Psoas muscle (tissue), 8 donors: ENCODE measurements around the gene SLC36A1. TPM values are rescaled to one million over a fixed set of nuclear protein-coding genes. Genes with fewer than 3 reads are reported as not detected.
A peak's percentile ranks its signal among the peaks of the same experiment; 100 is the strongest.

Experiments used
- ATAC-seq, 4 donors: fragments of 200-7000 bp; cut with Tn5 transposase; one replicate each; pipeline ENCODE4 v1.9.1; 2020; ENCODE audit warnings: moderate library complexity in 3 of 4, mild to moderate bottlenecking in 2 of 4
- DNase-seq, 2 donors: peaks; one replicate each; pipeline ENCODE4 v3.0.0-alpha.2; 2020
- H3K27ac ChIP-seq: fragments of 200-600 bp; one replicate; pipeline ENCODE4 v1.8.0; 2022
- H3K27me3 ChIP-seq, 3 donors: fragments of 200-600 bp in 1 of 3; one replicate each; pipeline versions ENCODE4 v1.6.1 to v1.8.0; 2013 to 2022; ENCODE audit warnings: low read length in 2 of 3, mild to moderate bottlenecking in 2 of 3, moderate library complexity in 1 of 3; ENCODE audit not compliant: insufficient read depth in 3 of 3
- H3K36me3 ChIP-seq, 2 donors: fragments of 200-600 bp in 1 of 2; one replicate each; pipeline versions ENCODE4 v1.6.1 to v1.8.0; 2013 to 2022; ENCODE audit warnings: low read depth in 1 of 2, mild to moderate bottlenecking in 1 of 2, moderate library complexity in 1 of 2; ENCODE audit not compliant: insufficient read depth in 1 of 2
- H3K4me1 ChIP-seq: fragments of 200-600 bp; one replicate; pipeline ENCODE4 v1.8.0; 2022
- H3K4me3 ChIP-seq: fragments of 200-600 bp; one replicate; pipeline ENCODE4 v1.8.0; 2022; ENCODE audit warnings: mild to moderate bottlenecking
- H3K9me3 ChIP-seq: fragments of 200-600 bp; one replicate; pipeline ENCODE4 v1.8.0; 2022
- CTCF ChIP-seq: fragments of 200-600 bp; IDR thresholded peaks from one replicate; pipeline ENCODE4 v1.8.0; 2022; ENCODE audit warnings: antibody characterized with exemption
- WGBS, 3 donors: extraction: QIAGEN DNeasy Blood & Tissue Kit; methylation state at CpG; one replicate each; pipeline versions ENCODE4 v1.1.6 to v1.1.7; 2013; 5-methylcytosine and 5-hydroxymethylcytosine counted together
- intact Hi-C, 2 donors: fragments of 100-400 bp; cut with DNase I; formaldehyde crosslinking; loops; one replicate each; pipeline versions ENCODE4 v1.11.0 to v1.14.2; 2022
- polyA plus RNA-seq, 3 donors: library from polyadenylated mRNA; stranded (reverse); fragments of 200-250 nt; gene quantifications; one replicate each; pipeline ENCODE4 v1.2.3, GENCODE V29; 2013
- total RNA-seq, 4 donors: library from RNA; stranded (reverse); fragmentation: NEBNext Ultra II Directional in 2 of 4; extraction: Animal tissue kit (Norgen Biotek cat#: 25700) in 2 of 4; gene quantifications; one replicate each; pipeline versions ENCODE4 v1.2.1 to v1.2.4, GENCODE V29; 2021 to 2023
- donor health status: healthy with polysubstance abuse.
- donor health status: DM: no; HTN: no; CAD: no; lungs with moderate emphysema.
- donor health status: Bipolar disorder and iron deficiency.
- donor health status: healthy.
- donor health status: DM: yes; HTN: yes; CAD: no.
- donor health status: DM: no; HTN: no; CAD: no.
- donor health status: DM: no; HTN: no; CAD: no.
- donor health status: DM: yes; HTN: yes; CAD: no.

Gene SLC36A1
- total and polyA plus RNA-seq, 7 donors: 1.7 to 19.7 (median 12.0) TPM

- intact Hi-C loops: loop anchor here in 1 of 2 donors (10.0 kb wide), 1 partner anchor 108 kb away; no protein-coding TSS in a partner anchor
- no peak for DNase-seq
- no peaks in the 10 kb centered on the region for H3K9me3 ChIP-seq
- TF ChIP-seq CTCF: no peak
- H3K4me1 ChIP-seq: peaks cover 16% of the 10 kb centered on the region
- peaks cover 2 to 33% of the 10 kb centered on the region in 2 donors for H3K36me3 ChIP-seq
- ATAC-seq: peak in 3 of 4 donors; percentile 23 to 46 (median 36)
- H3K27ac ChIP-seq: no peak overlapping the region
- H3K27me3 ChIP-seq: no peaks in the 10 kb centered on the region
- WGBS, 3 donors: 85 to 92% (median 89%) methylated on average over 5 of the region's 5 CpGs
- no peak overlapping the region for H3K4me3 ChIP-seq
These were observed 45.3 kb downstream of the SLC36A1 start for GRCh38 chr5:151492729-151493128.

DNA sequence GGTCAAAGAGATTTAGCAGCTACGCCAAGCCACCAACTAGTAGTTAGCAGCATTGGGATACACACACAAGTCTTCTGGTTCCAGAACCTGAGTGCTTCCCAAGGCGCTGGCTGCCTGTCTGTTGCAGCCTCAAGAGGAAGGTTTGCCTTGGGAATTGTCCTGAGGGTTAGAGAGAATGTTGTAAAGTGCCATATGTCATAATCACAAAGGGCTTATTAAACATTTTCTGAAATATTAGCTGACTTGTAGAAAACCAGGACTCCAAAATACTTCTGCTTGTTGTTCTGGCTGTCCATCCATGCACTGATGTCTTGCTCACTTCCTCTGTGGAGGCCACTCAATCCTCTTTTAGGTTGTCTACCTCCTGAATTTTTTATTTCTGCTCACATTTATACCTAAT lies 46.3 kb downstream of the SLC36A1 start:
- Histone ChIP-seq H3K4me1 (peaks cover 16% of the 10 kb centered on the region), H3K27me3 (no peaks in the 10 kb centered on the region), H3K27ac (no peak overlapping the region), H3K36me3 (peaks cover 2 to 23% of the 10 kb centered on the region in 2 donors), H3K4me3 (no peak overlapping the region), H3K9me3 (no peaks in the 10 kb centered on the region)
- intact Hi-C loops: loop anchor here in 1 of 2 donors (10.0 kb wide), 1 partner anchor 109 kb away; no protein-coding TSS in a partner anchor
- DNase-seq: no peak
- 95 to 97% (median 97%) methylated on average over 2 of the region's 2 CpGs for WGBS, 3 donors
- TF ChIP-seq CTCF: no peak
- no peak for ATAC-seq

DNA sequence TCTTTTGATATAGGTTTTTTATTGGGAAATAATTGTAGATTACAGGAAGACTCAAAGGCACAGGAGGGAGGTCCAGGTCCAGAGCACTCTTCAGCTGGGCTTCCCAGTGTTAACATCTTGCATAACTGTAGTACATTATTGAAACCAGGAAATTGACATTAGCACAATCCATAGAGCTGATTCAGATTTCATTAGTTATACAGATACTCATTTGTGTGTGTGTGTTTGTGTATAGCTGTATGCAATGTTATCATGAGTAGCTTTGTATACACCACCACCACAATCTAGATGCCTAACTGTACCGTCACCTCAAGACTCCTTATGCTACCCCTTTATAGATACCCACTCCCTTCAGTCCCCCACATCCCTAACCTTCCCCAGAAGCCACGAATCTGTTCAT lies 47.9 kb downstream of the SLC36A1 start:
- H3K4me3 ChIP-seq: no peak overlapping the region

GRCh38 chr5:151496041-151496484 lies 48.7 kb downstream of the SLC36A1 start:
- peaks cover 0 to 8% of the 10 kb centered on the region in 2 donors for H3K36me3 ChIP-seq
- ATAC-seq (no peak), DNase-seq (no peak)
- H3K4me3 ChIP-seq: no peak overlapping the region
- H3K9me3 ChIP-seq: no peaks in the 10 kb centered on the region
- no peaks in the 10 kb centered on the region for H3K27me3 ChIP-seq
- H3K4me1 ChIP-seq: peaks cover 6% of the 10 kb centered on the region
- no peak for TF ChIP-seq CTCF
- no peak overlapping the region for H3K27ac ChIP-seq
- WGBS, 3 donors: 70 to 75% (median 75%) methylated on average over 14 of the region's 14 CpGs
- intact Hi-C loops: loop anchor here in 1 of 2 donors (10.0 kb wide), 1 partner anchor 111 kb away; no protein-coding TSS in a partner anchor

More for the DNA sequence above, 47.9 kb downstream of the SLC36A1 start:
- Histone ChIP-seq H3K27me3 (no peaks in the 10 kb centered on the region), H3K9me3 (no peaks in the 10 kb centered on the region), H3K27ac (no peak overlapping the region), H3K4me1 (peaks cover 14% of the 10 kb centered on the region), H3K36me3 (peaks cover 0 to 8% of the 10 kb centered on the region in 2 donors)
- no peak for ATAC-seq
- intact Hi-C loops: loop anchor here in 1 of 2 donors (10.0 kb wide), 1 partner anchor 111 kb away; no protein-coding TSS in a partner anchor
- WGBS, 3 donors: 91 to 98% (median 96%) methylated on average over 2 of the region's 2 CpGs
- no peak for DNase-seq
- no peak for TF ChIP-seq CTCF
